ENCODE measurements around the gene TIPARP.
A peak's percentile ranks its signal among the peaks of the same experiment; 100 is the strongest.

Gene TIPARP, protein sequence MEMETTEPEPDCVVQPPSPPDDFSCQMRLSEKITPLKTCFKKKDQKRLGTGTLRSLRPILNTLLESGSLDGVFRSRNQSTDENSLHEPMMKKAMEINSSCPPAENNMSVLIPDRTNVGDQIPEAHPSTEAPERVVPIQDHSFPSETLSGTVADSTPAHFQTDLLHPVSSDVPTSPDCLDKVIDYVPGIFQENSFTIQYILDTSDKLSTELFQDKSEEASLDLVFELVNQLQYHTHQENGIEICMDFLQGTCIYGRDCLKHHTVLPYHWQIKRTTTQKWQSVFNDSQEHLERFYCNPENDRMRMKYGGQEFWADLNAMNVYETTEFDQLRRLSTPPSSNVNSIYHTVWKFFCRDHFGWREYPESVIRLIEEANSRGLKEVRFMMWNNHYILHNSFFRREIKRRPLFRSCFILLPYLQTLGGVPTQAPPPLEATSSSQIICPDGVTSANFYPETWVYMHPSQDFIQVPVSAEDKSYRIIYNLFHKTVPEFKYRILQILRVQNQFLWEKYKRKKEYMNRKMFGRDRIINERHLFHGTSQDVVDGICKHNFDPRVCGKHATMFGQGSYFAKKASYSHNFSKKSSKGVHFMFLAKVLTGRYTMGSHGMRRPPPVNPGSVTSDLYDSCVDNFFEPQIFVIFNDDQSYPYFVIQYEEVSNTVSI

DNA sequence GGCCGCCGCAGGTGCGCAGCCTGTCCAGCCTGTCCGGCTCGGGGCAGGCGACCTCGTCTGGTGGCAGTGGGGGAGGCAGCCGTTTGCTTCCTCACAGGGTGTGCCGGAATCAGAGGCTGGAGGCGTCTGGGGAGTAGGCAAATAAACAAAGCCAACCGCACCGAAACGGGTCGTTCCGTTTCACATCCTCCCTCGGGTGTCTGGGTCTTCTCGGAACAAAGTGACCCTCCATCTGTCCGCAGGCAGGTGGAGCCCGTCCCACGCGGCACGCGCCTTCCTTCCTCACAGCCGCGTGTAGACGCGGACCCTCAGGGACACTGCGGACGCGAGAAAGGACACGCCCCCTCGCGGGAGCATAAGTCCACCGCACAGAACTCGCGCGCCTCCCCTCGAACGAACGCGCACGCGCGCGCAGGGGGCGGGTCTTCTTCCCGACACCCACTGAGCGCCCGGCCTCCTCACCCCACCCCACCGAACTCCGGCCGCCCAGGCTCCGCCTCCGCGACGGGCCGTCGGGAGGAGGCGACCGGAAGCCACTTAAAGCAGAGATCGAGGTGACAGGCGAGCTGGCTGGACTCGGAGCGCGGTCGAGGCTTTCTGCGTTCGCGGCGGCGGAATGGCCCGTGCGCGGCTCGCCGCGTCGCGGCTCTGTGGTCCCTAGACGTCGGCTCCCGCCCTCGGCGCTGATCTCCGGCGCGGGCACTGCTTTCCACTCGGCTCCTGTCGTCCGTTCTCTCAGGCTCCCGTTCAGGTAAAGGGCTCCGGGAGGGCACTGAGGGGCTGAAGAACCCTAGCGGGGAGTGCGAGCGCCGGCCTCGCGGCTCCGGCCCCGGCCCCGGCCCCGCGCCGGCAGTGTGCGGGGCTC, at the start of gene TIPARP:
Gene TIPARP (plus strand): TSS at position 545 of the 865 bp plus-strand sequence. CDS start 3,108 bp downstream, outside the sequence.
- peak within 1 kb of the TSS; percentile 50 to 97 (median 89) for H3K4me3 ChIP-seq
- peak within 1 kb of the TSS; percentile 72 to 97 (median 94) for H3K27ac ChIP-seq

DNA sequence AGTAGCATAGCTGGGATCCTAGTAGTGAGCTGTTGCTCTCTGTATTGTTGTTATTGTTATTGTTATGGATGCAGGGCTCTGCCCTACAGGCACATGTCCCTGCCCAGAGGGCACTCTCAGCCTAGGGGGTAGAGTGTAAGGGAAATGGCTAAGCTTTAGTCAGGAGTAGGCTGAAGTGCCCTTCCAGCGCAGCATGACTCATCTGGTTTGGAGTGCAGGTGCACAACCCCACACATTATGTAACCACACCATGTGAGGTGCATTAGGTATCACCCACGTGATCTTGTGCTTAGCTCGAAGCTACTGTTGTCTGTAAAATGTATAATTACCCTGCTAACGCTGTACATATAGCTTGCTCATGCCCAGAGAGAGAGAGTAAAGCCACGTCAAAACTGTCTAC, 48.3 kb upstream of the TIPARP start:
- H3K27ac ChIP-seq, result no peak overlapping the region
- no peak overlapping the region for H3K4me3 ChIP-seq

DNA sequence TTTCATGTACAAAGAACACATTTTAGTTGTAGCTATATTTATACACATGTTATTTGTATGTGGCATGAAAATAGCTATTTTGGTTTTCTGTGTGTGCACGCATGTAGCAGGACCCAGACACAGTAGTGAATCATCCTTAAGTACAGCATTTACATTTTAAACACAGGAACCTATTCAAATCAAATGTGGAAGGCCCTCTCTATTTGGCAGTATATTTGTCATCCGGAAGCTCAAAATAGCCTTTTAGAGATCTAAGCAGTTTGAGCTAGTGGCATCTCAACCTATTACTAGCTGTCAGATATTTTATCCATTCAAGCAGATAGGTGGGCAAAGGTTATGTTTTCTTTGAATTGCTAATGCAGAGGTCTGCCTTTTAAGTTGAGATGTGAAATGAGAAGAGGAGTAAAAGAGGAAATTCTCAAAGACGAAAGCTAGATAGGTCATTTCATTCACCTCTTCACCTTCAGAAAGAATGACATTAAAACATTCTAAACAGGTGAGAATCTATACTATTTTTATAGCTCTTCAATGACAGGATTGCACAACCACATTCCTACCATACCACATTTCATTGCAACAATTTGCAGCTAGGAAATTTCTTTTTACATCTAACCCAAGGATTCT, 46.3 kb upstream of the TIPARP start:
- no peak overlapping the region for H3K27ac ChIP-seq
- H3K4me3 ChIP-seq, result no peak overlapping the region

DNA sequence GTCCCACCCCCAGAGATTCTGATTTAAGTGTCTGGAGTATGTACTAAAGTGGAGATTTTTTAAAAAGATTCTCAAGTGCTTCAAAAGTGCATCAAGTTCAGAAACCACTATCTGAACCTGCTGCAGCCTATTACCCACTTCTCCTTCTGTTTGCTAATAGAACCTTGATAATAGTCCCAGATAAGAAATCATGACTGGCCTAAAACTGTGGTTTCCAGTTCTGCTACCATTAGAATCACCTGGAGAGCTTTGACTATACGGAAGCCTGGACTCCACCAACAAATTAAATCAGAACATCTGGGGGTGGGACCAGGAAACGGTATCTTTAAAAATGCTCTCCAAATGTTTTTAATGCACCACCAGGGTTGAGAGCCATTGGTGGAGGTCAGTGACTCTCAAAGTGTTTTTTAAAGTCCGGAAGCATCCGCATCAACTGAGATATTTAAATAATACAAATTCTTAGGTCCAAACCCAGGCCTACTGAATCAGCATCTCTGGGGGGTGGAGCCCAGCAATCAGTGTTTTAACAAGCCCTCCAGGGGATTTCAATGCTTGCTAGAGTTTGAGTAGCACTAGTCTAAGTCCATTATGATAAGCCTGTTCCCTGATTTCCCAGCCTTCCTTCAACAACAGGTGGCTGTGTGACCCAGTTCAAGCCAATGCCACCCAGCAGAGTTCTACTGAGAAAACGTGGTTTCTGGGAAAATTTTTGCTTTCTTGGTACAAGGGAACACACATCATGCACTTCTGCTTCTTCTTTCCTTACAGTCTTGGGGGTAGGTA, 45.4 kb upstream of the TIPARP start:
- Histone ChIP-seq H3K4me3 (no peak overlapping the region), H3K27ac (no peak overlapping the region)

DNA sequence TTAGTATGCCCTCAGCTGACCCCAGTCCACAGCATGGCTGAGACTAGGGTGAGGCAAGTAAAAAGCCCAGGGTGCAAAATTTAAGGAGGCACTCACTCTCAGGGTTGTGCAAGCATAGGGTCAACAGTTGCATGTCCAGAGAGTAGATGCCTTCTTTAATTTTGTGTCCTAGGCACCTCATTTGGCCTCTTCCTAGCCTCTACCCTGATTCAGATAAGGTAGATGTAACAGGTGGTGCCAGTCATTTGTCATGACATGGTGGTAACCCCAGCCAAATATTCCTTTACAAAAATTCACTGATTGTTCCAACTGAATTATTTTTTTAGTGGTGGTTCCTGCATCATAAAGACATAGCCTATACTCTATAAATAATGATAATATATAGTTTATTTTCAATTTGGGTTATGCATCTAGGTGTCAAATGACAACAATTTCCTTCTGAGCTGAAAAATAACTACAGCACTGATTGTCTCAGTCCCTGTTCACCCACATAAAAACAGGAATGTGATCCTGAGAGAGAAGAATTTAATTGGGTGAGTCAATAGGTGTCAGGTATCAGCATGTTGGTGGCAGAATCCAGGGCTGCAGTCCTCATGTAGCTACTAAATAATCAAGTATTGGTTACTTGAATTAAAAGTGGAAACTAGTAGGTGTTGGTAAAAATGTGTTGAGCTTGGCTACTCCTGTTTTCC, 44.2 kb upstream of the TIPARP start:
- no peak overlapping the region for H3K27ac ChIP-seq
- no peak overlapping the region for H3K4me3 ChIP-seq

DNA sequence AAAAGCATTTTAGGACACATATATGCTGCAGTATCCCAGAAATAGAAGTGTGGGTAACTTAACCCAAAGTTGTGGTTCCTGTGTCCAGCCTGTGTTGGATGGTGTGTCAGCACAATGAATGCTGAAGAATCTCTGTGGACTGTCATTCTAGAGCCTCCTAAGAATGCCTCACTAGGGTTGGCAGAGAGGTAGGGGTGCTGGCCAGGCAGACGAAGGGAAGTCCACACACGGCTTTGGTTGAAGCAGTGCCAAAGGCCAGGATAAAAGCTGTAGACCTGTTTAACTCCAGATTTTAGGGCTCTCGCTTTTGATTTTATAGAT, 43.7 kb upstream of the TIPARP start:
- H3K27ac ChIP-seq, result no peak overlapping the region
- H3K4me3 ChIP-seq, result no peak overlapping the region

DNA sequence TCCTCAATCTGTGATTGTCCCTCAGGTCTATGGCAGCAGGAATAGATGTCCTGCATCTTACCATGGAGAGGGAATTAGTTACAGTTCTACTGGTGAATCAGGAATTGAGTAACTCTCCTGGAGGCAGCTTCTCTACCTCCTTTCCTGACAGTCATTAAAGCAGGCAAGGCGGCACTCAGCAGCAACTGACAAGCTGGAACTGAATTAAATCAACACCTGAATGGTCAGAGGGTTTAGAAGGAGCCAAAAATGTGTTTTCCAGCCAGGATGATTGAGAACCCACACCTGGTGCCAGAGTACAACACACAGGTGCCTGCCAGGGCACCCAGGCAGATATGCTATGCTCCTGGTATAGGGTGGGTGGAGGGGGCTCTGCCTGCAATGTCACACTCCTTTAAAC, 43.1 kb upstream of the TIPARP start:
- Histone ChIP-seq H3K27ac (no peak overlapping the region), H3K4me3 (no peak overlapping the region)

DNA sequence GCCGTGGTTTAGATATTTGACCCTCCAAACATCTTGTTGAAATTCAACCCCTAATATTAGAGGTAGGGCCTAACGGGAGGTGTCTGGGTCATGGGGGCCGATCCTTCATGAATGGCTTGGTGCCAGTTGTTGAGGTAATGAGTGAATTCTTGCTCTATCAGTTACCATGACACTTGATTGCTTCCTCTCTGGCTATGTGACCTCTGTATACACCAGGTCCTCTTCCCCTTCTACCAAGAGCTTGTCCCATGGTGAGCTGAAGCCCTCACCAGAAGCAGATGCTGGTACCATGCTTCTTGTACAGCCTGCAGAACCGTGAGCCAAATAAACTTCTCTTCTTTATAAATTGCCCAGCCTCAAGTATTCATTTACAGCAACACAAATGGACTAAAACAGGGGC, 41.8 kb upstream of the TIPARP start:
- H3K27ac ChIP-seq, result no peak overlapping the region

DNA sequence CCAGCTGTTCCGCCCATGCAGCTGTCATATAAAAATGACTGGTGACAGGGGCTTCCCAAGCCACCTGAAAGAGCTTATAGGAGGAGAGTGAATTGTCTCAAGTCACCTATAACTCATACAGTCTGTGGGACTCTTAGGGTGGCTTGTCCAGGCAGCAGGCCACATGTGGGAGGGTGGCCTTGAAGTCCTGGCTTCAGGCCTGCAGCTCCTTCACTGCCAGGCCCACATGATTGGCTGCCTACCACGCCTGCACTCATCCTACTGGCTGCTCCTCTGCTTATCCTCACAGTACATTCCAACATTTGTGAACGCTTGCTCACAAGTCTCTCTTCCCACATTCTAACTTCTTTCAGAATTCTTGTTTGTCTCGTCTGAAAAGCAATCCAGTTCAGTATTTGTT, 41.1 kb upstream of the TIPARP start:
- no peak overlapping the region for H3K4me3 ChIP-seq
- H3K27ac ChIP-seq, result peak overlapping the region in 3 of 21 experiments; percentile 29 to 34 (median 30)

More for the DNA sequence above, 41.8 kb upstream of the TIPARP start:
- H3K4me3 ChIP-seq, result no peak overlapping the region

DNA sequence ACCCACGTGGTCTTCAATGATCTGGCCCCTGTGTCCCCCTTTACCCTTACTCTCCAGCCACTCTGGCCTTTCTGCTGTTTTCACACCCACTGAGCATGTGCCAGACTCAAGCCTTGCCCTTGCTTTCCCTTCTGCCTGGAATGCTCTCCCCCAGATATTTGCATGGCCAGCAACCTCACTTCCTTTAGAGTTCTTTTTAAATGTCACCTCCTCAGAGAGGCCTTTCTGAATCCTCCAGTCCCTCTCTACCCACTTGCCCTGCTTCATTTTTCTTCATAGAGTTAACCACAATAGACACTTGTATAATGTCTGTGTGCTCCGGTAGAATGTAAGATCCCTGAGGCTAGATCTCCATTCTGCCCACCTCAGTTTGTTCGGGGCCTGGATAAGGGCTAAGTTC, 39.4 kb upstream of the TIPARP start:
- H3K27ac ChIP-seq, result no peak overlapping the region
- no peak overlapping the region for H3K4me3 ChIP-seq

DNA sequence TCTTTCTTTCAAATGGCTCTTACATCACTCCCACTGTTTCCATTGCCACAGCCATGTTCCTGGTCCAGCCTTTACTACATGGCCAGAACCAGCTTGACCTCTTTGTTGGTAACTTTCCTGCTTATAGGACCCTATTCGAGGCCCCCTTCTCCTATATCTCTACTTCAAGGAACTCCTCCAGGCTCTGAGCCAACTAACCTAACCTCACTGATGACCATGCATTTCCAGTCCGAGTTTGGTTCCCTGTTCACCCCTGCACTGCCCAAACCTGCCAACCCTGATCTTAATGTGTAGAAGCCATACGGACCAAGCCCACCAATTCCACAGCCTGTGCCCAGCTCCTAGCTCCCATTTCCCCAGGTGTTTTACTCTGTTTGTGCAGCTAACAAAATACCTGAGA, 38.4 kb upstream of the TIPARP start:
- H3K27ac ChIP-seq, result no peak overlapping the region

DNA sequence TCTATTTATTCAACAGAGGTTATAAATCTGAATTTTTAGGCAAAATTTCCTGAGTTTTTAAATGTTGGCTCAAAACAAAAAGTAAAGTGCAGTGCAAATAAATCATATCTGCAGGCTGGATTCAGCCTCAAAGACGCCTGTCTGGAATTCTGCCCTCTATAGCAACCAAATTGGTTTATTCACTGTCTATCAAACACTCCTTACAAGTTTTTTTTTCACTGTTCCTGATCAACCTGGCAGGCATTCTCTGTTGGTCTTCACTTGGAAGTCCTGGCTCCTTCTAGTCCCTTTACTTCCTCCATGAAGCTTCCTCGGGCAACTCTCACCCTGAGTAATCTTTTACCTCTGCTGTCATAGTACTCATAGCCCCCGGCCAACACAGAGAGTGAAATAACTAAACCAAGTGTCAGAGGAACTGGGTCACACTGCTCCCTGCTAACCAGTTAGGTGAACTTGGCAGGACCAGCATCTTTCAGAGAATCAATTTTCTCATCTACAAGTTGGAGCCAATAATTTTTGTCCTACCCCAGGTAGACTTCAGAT, 36.8 kb upstream of the TIPARP start:
- Histone ChIP-seq H3K4me3 (no peak overlapping the region), H3K27ac (no peak overlapping the region)

More for the DNA sequence above, 38.4 kb upstream of the TIPARP start:
- no peak overlapping the region for H3K4me3 ChIP-seq

DNA sequence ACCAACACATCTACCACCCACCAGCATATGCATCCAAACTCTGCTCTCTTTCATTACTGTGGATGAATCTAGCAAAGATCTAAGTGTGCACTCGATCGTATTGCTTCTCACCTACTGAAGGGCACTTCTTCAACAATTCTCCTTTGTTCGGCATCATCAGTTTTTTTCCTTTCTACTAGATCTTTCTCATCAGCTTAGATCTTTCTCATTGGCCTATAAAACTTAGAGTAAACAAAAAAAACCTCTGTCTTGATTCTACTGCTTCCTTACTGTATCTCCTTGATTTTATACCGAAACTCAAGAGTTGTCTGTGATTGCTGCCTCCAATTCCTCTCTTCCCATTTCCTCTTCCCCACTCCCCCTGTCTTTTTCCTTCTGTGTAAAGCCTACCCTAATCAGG, 36.1 kb upstream of the TIPARP start:
- Histone ChIP-seq H3K4me3 (no peak overlapping the region), H3K27ac (no peak overlapping the region)

DNA sequence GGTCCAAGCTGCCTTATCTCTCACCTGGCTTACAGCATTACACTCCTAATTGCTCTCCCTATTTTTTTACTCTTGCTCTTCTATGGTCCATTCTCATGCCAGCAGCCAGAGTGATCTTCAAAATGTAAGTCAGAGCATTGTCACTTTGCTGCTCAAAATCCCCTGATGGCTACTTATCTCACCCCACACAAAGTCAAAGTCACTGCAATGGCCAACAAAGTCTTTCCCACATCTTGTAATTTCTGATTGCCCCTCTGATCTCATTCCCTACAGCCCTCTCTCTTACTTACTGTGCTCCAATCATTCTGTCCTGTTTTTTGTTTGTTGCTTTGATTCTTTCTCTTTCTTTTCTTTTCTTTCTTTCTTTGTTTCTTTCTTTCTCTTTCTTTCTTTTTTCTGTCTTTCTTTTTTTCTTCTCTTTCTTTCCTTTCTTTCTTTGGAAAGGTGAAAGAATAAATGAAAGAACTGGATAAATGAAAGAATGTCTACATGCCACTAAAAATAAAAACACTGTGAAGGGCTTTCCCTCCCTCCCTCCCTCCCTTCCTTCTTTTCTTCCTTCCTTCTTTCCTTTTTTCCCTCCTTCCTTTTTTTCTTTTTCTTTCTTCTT, 34.9 kb upstream of the TIPARP start:
- no peak overlapping the region for H3K4me3 ChIP-seq
- H3K27ac ChIP-seq, result no peak overlapping the region

DNA sequence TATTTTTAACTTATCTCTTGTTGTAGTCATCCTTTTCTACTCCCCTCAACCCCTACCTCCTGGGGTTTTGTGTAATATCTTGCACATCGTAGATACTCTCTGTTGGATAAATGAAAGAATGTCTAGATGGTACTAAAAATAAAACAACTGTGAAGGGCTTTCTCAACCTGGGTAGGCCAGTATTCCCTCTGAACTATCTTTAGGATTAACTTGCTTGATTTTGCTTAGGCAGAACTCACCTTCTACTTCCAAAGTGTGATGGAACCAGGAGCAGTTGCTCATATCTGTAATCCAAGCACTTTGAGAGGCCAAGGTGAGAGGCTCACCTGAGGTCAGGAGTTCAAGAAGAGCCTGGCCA, 32.8 kb upstream of the TIPARP start:
- no peak overlapping the region for H3K4me3 ChIP-seq
- no peak overlapping the region for H3K27ac ChIP-seq

DNA sequence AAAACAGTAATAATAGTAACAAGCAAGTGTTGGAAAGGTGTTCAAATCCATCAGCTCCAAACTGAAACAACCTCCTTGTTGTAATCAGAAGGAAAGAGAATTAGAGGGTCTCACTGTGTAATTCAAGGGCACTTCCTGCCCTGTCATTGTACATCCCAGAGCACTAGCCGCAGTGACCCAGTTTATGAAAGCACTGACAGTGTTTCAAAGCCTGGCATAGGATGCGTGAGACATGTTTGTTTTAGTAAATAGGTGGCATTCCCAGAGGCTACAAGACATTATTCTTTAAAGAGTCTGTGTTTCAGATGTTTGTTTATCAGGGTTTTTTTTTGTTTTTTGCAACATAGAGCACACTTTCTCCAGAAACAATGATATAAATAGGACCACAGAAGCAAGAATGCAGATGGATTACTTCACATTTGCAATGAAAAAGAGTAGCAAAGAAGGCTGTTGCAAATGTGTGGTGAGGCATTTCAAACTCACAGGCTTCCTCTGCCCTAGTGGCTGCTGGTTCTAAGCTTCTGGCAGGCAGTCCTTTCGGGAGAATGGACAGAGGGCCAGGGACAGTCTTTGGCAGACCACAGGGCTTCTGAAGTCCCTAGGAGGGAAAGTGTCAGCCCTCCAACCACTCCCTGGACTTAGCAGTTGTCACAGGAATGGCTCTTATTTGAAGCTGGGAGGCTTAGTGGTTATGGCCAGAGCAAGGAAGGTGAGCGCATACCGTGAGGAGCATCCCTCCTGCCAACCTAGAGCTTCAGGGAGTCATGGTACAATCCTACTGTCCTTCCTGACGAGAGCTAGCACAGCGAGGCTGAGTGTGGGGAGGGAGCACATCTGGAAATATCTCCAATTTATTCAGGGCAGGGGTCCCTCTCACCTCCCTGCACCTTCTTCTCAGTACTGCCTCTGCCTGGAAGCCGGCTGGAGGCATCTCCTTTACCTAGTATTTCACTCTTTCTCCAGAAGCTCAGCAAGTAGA, 31.4 kb upstream of the TIPARP start:
- Histone ChIP-seq H3K27ac (no peak overlapping the region), H3K4me3 (no peak overlapping the region)

Data from skin epidermis (tissue), 12 donors.